HG02610 (cell line): ENCODE results near the gene CRYAB.
"Not testable (repeated sequence)": the region's sequence is repeated elsewhere in the genome, so short reads cannot be mapped to it uniquely, and the experiment has no call there.

Source experiments
- ATAC-seq: cut with Tn5 transposase; IDR thresholded peaks from one replicate; pipeline ENCODE4 v1.9.1; 2021; ENCODE audit warnings: mild to moderate bottlenecking, moderate library complexity; ENCODE audit not compliant: unreplicated experiment

CRYAB gene

DNA sequence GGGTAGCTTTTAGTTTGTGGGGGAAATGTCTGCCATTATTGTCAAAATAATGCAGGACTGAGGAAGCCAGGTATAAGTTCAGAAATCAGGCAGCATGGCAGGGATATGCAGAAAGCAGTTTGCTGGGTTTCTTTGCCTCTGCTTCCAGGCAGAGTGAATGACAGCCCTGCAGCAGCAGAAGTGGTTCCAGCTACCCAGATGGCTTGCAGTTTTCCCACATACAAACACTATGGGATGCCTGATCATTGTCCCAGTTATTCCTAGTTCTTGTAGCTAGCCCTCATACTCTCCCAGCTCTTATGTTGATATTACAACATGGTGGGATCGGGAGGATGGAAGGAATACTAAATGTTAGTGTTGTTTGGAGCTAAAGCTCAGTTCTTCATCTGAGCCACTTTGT is 22.7 kb upstream of the CRYAB start:
- ATAC-seq, result no peak

GRCh38 chr11:111933872-111934271 is 22.3 kb upstream of the CRYAB start:
- no peak for ATAC-seq

DNA sequence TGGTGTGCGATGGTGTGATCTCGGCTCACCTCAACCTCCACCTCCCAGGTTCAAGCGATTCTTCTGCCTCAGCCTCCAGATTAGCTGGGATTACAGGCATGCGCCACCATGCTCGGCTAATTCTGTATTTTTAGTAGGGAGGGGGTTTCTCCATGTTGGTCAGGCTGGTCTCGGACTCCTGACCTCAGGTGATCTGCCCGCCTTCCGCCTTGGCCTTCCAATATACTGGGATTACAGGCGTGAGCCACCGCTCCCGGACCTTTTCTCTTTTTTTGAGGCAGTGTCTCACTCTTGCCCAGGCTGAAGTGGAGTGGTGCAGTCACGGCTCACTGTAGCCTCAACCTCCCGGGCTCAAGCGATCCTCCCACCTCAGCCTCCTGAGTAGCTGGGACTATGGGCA is 21.6 kb upstream of the CRYAB start:
- not testable (repeated sequence) for ATAC-seq

DNA sequence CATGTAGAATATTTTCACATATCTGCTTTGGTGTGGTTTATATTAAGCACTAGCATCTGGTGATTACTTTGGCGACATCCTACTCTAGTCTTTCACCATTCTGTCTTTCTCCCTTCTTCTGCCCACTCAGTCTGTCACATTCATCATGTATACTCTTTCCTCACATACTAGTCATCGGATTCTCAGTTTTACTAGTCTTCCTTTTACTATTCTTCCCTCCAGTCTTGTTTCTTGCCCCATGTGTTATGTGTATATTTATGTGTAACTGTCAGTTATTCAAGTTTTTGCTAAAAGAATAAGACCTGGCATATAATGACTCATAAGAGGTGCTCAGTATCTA is 21.0 kb upstream of the CRYAB start:
- no peak for ATAC-seq

- ATAC-seq, result no peak
These were observed 18.9 kb upstream of the CRYAB start for GRCh38 chr11:111930472-111930871.

- peak; percentile 93 for ATAC-seq
These were observed 15.2 kb upstream of the CRYAB start for GRCh38 chr11:111926505-111927391.

- no peak for ATAC-seq
These were observed 14.4 kb upstream of the CRYAB start for GRCh38 chr11:111925953-111926352.

DNA sequence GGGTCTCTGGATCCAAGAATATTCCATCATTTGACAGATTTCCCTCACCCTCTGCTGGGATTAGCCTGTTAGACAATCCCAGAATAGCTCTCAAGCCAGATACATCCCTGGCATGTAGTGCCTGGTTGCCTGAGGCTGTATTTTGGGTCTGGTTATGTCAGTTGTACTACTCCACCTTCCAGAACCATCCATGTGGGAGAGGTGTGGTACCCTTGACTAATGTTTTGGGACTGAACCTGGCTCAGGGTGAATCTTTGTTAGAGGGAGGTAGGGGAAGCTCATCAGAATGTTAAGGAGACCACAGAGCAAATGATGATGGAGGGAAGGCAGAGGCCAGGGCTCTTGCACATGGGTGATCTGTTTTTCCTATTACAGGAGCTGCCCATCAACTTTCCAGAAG is 12.4 kb upstream of the CRYAB start:
- no peak for ATAC-seq

DNA sequence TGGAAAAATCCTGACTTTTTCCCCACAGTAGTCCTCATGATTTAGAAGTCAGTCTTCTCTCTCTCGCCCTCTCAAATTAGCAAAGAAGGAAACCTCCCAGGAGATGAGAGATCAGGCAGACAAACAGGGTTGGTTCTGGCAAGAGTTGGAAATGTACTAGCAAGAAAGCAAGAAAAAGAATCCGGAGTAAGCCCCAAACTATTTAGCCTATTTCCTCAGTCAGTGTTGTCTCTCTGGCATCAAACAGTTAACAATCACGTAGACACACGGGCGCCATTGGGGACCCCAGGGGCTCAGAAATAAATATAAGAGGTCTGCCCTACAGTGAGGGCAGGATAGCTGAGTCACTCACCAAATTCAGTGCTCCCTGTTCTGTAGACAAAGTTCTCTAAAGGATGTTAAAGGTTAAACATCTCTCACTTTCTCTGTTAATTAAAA is 11.8 kb upstream of the CRYAB start:
- no peak for ATAC-seq

DNA sequence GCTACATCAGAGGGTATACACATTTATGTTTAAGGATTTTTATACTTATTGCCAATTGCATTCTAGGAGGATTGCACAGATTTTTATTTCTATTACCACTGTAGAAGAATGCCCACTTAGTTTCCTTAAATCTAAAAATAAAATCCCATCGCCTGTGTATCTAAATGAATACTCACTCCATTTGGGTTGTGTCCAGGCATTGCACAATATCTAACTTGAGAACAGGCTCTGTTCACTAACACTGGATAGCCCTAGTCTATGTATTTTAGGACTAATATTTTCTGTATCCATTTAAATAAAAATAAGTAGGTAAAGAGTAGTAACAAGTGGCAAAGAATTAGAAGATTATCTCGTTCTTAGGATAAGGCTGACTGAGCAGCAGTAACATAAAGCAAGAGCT is 11.2 kb upstream of the CRYAB start:
- no peak for ATAC-seq

DNA sequence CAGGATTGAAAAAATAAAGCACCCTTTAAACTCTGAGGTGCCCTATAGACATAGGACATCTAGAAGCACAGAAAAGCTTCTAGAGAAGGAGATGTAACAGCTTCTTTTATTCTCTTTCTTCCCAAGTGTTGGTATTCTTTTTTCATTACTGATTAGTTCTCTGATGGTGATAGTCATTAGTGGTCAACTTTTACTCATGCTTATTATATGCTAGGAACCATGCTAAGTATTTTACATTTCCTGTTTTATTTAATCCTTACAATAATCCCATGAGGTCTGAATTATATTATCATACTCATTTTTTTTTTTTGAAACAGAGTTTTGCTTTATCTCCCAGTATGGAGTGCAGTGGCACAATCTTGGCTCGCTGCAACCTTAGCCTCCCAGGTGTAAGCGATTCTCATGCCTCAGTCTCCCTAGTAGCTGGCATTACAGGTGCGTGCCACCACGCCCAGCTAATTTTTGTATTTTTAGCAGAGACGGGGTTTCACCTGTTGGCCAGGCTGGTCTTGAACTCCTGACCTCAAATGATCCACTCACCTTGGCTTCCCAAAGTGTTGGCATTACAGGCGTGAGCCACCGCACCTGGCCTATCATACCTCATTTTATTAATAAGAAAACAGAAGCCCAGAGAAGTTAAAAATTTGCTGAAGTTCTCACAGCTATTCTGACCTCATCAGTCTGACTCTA is 10.1 kb upstream of the CRYAB start:
- ATAC-seq, result no peak

DNA sequence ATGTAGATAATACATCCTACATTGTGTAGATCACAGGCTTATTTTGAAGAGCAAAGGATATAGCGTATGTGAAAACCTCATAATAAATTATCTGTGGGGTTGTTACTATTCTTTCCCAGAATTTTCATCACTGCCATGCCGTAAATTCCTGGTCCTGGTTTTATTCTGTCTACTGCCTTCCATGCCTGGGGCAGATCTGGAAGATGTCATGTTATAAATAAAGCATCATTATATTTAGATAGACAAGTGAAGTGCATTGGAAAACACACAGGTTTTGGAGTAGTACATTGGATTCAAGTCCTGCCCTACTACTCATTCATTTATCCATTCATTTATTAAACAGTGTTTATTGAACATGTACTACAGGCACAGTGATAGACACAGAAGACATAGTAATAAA is 9.3 kb upstream of the CRYAB start:
- no peak for ATAC-seq

- ATAC-seq, result no peak
These were observed 7.1 kb upstream of the CRYAB start, which contains the start of gene C11orf52 for GRCh38 chr11:111918390-111919256. C11orf52 (plus strand) TSS chr11:111918913; CDS start chr11:111918973, 60 bp downstream.

DNA sequence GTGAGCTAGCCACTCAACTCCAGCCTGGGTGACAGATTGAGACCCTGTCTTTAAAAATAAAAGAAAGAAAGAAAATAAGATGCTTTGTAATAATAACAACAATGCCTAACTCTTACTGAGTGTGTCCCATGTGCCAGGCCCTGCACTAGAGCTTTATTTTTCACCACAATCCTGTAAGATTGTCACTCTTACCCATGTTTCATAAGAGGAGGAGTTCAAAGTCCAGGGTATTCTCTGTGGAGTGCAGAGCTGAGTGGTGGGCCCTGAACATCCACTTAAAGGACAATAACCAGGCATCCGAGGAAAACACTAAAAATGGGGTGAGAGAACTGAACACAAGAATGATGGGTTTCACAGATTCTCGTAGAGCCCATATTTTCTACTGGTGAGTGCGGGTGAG is 6.2 kb upstream of the CRYAB start:
- no peak for ATAC-seq

- ATAC-seq, result no peak
These were observed 5.7 kb upstream of the CRYAB start for GRCh38 chr11:111917312-111917711.

GRCh38 chr11:111916768-111917167 is 5.2 kb upstream of the CRYAB start:
- no peak for ATAC-seq

DNA sequence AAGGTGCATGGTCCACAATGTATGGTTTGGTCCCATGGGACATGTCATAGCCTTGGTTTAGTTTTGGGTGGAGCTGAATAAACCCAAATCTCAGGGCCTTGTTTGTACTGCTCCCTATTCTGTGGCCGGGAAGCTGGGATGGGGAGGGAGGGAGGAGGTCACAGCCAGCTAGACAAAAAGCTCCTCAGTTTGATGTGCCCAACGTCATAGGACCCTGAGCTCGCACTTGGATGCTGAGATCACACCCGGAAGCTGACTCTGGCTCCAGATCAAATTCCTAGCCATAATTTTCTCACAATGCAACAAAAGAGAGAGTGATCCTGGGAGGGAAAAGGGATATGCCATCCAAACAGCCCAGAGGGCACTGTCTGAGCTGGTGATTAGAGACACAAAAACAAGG is 2.4 kb upstream of the CRYAB start:
- ATAC-seq, result no peak

DNA sequence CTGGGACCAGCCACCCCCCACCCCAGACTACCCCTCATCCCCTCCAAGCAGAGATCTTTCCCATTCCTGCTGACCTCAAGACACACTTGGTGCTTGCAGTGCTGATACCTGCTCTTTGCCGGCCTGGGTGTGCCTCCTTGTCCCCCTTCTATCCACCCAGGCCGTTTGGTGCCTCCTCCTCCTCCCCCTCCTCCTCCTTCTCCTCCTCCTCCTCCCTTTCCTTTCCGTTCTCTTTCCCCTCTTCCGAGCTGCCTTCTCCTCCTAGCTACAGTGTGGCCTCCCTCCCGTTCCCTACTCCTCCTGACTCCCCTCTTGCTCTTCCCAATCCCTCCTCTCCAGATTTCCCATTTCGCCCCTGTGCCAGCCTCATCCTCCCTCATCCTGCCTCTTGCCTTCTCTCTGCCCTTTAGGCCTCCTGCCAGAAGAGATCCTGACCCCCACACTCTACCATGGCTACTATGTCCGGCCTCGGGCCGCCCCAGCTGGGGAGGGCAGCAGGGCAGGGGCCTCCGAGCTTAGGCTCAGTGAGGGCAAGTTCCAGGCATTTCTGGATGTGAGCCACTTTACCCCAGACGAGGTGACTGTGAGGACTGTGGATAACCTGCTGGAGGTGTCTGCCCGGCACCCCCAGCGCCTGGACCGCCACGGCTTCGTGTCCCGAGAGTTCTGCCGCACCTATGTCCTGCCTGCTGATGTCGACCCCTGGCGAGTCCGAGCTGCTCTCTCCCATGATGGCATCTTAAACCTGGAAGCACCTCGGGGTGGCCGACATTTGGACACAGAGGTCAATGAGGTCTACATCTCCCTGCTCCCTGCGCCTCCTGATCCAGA is 1.7 kb upstream of the CRYAB start:
- no peak for ATAC-seq

DNA sequence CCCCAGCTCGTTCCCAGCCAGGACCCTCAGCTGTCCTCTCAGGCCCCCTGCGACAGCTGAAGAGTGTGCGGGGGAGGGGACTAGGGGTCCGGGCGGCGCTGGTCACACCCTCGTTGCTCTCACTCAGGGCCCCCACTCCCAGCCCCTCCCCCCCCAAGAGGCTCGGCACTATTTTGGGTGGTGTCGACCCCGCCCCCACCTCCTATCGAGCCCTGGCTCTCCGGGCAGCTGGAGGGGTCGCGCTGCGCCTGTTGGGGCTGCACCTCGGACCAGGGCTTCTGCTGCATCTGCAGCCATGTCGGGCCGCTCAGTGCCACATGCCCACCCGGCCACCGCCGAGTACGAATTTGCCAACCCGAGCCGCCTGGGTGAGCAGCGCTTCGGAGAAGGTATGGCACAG is 965 bp upstream of the CRYAB start, which contains the start of gene HSPB2:
TSS of gene HSPB2 (plus strand) at position 200 of the 400 bp plus-strand sequence. CDS start at position 296, 96 bp downstream.
- ATAC-seq, result no peak
